Esophagus mucosa (tissue), 1 donor: ENCODE data around the gene NPEPL1. TPM values are rescaled to one million over a fixed set of nuclear protein-coding genes. Genes with fewer than 3 reads are reported as not detected.
"Not testable (repeated sequence)": the region's sequence is repeated elsewhere in the genome, so short reads cannot be mapped to it uniquely, and the experiment has no call there.

Experiments
- ATAC-seq: fragments of 200-7000 bp; cut with Tn5 transposase; one replicate; pipeline ENCODE4 v1.9.1; 2020
- total RNA-seq: library from RNA; stranded (reverse); gene quantifications from one replicate; pipeline ENCODE4 v1.2.4, GENCODE V29; 2023
- donor health status: DM: yes; HTN: yes; CAD: no.

The NPEPL1 gene, protein sequence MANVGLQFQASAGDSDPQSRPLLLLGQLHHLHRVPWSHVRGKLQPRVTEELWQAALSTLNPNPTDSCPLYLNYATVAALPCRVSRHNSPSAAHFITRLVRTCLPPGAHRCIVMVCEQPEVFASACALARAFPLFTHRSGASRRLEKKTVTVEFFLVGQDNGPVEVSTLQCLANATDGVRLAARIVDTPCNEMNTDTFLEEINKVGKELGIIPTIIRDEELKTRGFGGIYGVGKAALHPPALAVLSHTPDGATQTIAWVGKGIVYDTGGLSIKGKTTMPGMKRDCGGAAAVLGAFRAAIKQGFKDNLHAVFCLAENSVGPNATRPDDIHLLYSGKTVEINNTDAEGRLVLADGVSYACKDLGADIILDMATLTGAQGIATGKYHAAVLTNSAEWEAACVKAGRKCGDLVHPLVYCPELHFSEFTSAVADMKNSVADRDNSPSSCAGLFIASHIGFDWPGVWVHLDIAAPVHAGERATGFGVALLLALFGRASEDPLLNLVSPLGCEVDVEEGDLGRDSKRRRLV
- 21.9 TPM for total RNA-seq

- ATAC-seq: peak; percentile 93
Measured at GRCh38 chr20:58692579-58693225, at the start of gene NPEPL1. Gene NPEPL1, plus strand, starts transcription at chr20:58692800. Its CDS starts 101 bp downstream, at chr20:58692901.

- ATAC-seq: not testable (repeated sequence)
Measured at GRCh38 chr20:58642896-58643295, 49.7 kb upstream of the NPEPL1 start.

DNA sequence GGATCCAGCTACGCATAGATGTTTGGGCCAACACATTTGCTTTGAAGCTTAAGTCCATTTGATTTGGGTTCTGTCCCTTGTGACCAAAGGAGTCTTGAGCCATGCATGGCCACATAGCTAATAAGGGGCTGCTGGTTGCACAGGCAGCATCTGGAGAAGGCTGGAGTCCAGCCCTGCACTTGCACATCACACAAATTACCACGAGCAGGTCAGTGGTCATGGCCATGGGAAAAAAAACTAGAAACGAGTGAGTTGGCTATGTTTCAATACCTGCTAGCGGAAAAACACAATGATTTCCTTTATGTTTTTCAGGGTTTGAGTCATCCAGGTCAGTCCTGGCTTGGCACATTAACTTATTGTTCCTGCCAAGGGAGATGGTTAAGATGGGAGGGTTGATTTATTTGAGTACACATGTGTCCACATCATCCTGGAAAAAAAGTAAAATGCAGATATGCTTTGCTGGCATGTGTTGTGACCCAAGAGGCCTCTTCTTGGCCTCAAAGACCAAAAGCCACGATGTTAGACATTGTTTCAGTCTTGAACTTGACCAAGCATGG lies 47.1 kb upstream of the NPEPL1 start:
- ATAC-seq: peak; percentile 66

GRCh38 chr20:58646257-58646656 lies 46.3 kb upstream of the NPEPL1 start:
- no peak for ATAC-seq

- ATAC-seq: no peak
Measured at GRCh38 chr20:58646703-58647102, 45.9 kb upstream of the NPEPL1 start.

DNA sequence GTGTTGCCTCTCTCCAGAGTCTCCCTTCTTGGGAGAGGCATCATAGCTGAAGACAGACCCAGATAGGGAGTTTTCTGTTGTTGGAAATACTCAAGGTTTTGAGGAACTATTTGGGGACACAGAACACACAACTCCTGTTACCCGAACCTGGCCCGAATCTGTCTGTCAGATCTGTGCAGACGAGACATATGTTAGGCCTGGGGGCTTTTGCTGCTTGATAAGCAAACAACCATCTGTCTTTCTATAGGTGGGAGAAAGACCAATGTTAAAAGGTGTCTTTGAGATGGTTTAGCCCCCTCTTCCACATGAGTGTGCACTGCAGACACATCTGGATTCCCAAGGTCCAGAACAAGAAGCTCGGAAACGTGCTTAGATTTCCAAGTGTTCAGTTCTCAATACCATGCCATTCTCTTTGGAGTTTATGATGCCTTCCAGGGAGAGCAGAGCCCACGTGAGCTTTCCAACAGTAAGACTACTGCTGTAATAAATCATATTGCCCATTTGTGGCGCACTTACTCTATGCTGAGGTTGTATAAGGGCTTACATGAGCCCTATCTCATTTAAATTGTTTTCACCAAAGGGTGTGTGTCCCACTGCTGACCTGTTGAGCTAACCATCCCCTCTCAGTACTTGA lies 45.3 kb upstream of the NPEPL1 start:
- ATAC-seq: no peak

GRCh38 chr20:58647796-58648501 lies 44.7 kb upstream of the NPEPL1 start:
- ATAC-seq: no peak

GRCh38 chr20:58648502-58648825 lies 44.1 kb upstream of the NPEPL1 start:
- ATAC-seq: not testable (repeated sequence)

GRCh38 chr20:58649288-58650180 lies 43.1 kb upstream of the NPEPL1 start:
- no peak for ATAC-seq

GRCh38 chr20:58650181-58650775 lies 42.3 kb upstream of the NPEPL1 start:
- peak; percentile 24 for ATAC-seq

- ATAC-seq: peak; percentile 96
Measured at GRCh38 chr20:58650776-58651558, 41.6 kb upstream of the NPEPL1 start, which contains the start of gene STX16. Gene STX16, plus strand, starts transcription at chr20:58651283. Its CDS starts 724 bp downstream, at chr20:58652007.

DNA sequence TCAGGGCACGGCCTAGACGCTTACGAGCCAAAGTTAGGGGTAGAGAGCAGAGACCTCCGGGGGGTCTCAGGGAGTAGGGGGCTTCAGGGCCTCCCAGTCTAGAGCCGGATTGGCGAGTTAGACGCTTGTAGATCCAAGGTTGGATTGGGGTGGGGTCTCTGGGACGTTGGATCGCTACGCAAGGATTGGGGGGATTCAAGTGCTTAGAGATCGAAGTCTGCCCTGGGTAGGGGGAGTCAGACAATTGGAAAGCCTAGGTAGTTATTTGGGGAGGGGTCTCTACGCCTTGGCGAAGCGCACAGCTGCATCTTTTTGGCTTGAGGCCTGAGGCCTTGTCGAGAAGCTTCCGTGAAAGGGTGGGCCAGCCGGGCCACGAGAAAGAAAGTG lies 41.0 kb upstream of the NPEPL1 start:
- ATAC-seq: no peak

GRCh38 chr20:58651946-58652605 lies 40.5 kb upstream of the NPEPL1 start:
- peak; percentile 44 for ATAC-seq

- no peak for ATAC-seq
Measured at GRCh38 chr20:58652606-58653294, 39.9 kb upstream of the NPEPL1 start.

DNA sequence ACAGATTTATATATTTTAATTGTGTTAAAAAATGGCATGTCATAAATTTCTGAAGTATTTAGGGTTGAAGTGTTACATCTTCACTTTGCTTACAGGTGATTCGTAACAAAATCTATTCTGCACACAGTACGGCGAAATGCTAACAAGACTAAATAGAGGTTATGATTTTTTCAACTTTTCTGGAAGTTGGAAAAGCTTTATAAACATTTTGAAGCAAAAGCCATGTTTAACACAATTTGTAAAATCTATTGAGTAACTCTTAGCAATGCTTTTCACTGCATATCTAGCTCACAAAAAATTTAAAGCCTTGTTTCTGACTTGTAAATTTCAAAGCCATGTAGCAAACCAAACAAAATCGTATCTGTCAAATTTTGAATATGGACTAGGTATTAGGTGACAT lies 38.3 kb upstream of the NPEPL1 start:
- ATAC-seq: no peak

- ATAC-seq: no peak
Measured at GRCh38 chr20:58655328-58656107, 37.1 kb upstream of the NPEPL1 start.

- ATAC-seq: no peak
Measured at GRCh38 chr20:58656831-58657230, 35.8 kb upstream of the NPEPL1 start.

GRCh38 chr20:58657262-58657661 lies 35.3 kb upstream of the NPEPL1 start:
- ATAC-seq: no peak
